Body of pancreas (tissue), 4 donors: ENCODE measurements around the gene NYNRIN.

Experiments
- POLR2A ChIP-seq, 3 donors: fragments of 450-650 bp; IDR thresholded peaks; one replicate each; pipeline ENCODE4 v1.6.1; 2016; ENCODE audit warnings: antibody characterized with exemption in 3 of 3, mild to moderate bottlenecking in 2 of 3
- TF ChIP-seq, protein P1 (sequence below), 7 experiments: fragments of 450-650 bp in 4 of 7; fragments of 200-600 bp in 3 of 7; sonication (generic) in 3 of 7; IDR thresholded peaks; one replicate each; pipeline ENCODE4 v1.5.1; 2016 to 2019; ENCODE audit warnings: antibody characterized with exemption in 7 of 7

DNA sequence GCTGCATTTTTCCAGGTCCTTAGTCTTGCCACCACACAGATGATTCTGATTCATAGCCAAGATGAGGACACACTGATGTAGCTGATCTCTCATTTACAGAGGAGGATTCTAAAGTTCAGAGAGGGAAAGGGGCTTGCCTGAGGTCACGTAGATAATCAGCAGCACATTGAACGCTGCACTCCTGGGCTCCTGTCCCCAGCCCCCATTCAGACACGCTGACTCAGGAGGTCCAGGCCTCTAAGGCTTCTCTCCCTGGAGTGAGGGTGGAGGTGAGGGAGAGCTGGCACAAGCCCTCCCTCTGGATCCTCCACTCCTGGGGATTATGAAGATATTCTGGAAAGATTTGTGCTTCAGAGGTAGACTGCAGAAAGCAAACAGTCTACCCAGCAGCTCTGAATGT lies 20.5 kb upstream of the NYNRIN start:
- no peak for TF ChIP-seq POLR2A (IDR thresholded peaks at IDR 0.05)
- TF ChIP-seq, protein P1, sequence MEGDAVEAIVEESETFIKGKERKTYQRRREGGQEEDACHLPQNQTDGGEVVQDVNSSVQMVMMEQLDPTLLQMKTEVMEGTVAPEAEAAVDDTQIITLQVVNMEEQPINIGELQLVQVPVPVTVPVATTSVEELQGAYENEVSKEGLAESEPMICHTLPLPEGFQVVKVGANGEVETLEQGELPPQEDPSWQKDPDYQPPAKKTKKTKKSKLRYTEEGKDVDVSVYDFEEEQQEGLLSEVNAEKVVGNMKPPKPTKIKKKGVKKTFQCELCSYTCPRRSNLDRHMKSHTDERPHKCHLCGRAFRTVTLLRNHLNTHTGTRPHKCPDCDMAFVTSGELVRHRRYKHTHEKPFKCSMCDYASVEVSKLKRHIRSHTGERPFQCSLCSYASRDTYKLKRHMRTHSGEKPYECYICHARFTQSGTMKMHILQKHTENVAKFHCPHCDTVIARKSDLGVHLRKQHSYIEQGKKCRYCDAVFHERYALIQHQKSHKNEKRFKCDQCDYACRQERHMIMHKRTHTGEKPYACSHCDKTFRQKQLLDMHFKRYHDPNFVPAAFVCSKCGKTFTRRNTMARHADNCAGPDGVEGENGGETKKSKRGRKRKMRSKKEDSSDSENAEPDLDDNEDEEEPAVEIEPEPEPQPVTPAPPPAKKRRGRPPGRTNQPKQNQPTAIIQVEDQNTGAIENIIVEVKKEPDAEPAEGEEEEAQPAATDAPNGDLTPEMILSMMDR (IDR thresholded peaks at IDR 0.05) = no peak
